Mucosa of descending colon (tissue), 3 donors: ENCODE data around the gene PAX7. TPM values are rescaled to one million over a fixed set of nuclear protein-coding genes. Genes with fewer than 3 reads are reported as not detected.

ENCODE experiments used
- ATAC-seq: fragments of 200-7000 bp; cut with Tn5 transposase; one replicate; pipeline ENCODE4 v1.9.1; 2020; ENCODE audit warnings: mild to moderate bottlenecking, moderate library complexity
- DNase-seq, 3 donors: peaks; one replicate each; pipeline ENCODE4 v3.0.0-alpha.2; 2020
- H3K36me3 ChIP-seq: fragments of 200-600 bp; one replicate; pipeline ENCODE4 v1.8.0; 2021; ENCODE audit warnings: low read depth, mild to moderate bottlenecking
- H3K4me1 ChIP-seq: fragments of 200-600 bp; one replicate; pipeline ENCODE4 v1.8.0; 2021; ENCODE audit warnings: low read depth, mild to moderate bottlenecking
- H3K4me3 ChIP-seq: fragments of 200-600 bp; one replicate; pipeline ENCODE4 v1.8.0; 2021; ENCODE audit warnings: mild to moderate bottlenecking
- H3K9me3 ChIP-seq: fragments of 200-600 bp; one replicate; pipeline ENCODE4 v1.8.0; 2021; ENCODE audit warnings: mild to moderate bottlenecking
- intact Hi-C, 2 donors: fragments of 100-400 bp; cut with DNase I in 1 of 2; cut with micrococcal nuclease in 1 of 2; formaldehyde crosslinking; loops; one replicate each; pipeline versions ENCODE4 v1.11.0 to v1.11.1; 2022; cut with DNase I, micrococcal nuclease
- total RNA-seq, 3 donors: library from RNA; stranded (reverse); fragmentation: NEBNext Ultra II Directional in 2 of 3; extraction: Animal tissue kit (Norgen Biotek cat#: 25700) in 2 of 3; gene quantifications; one replicate each; pipeline versions ENCODE4 v1.2.1 to v1.2.4, GENCODE V29; 2021 to 2023
- TF ChIP-seq, protein P1 (sequence below): fragments of 200-600 bp; IDR thresholded peaks from one replicate; pipeline ENCODE4 v1.8.0; 2022; ENCODE audit warnings: antibody characterized with exemption, mild to moderate bottlenecking
- donor health status: DM: no; HTN: no; CAD: no; lungs with moderate emphysema.
- donor health status: DM: no; HTN: no; CAD: no.
- donor health status: DM: no; HTN: yes; CAD: no.

Gene PAX7
- total RNA-seq, 3 donors from 2014 or later, result not detected

GRCh38 chr1:18730321-18730720 lies 99.7 kb downstream of the PAX7 start:
- TF ChIP-seq, protein P1, sequence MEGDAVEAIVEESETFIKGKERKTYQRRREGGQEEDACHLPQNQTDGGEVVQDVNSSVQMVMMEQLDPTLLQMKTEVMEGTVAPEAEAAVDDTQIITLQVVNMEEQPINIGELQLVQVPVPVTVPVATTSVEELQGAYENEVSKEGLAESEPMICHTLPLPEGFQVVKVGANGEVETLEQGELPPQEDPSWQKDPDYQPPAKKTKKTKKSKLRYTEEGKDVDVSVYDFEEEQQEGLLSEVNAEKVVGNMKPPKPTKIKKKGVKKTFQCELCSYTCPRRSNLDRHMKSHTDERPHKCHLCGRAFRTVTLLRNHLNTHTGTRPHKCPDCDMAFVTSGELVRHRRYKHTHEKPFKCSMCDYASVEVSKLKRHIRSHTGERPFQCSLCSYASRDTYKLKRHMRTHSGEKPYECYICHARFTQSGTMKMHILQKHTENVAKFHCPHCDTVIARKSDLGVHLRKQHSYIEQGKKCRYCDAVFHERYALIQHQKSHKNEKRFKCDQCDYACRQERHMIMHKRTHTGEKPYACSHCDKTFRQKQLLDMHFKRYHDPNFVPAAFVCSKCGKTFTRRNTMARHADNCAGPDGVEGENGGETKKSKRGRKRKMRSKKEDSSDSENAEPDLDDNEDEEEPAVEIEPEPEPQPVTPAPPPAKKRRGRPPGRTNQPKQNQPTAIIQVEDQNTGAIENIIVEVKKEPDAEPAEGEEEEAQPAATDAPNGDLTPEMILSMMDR, result no peak
- ATAC-seq, result no peak

GRCh38 chr1:18731148-18731547 lies 100.5 kb downstream of the PAX7 start:
- DNase-seq (no peak), ATAC-seq (no peak)
- intact Hi-C loops, result no loop called here

More at GRCh38 chr1:18730321-18730720, 99.7 kb downstream of the PAX7 start:
- Histone ChIP-seq H3K36me3 (no peaks in the 10 kb centered on the region), H3K4me3 (no peak overlapping the region), H3K4me1 (no peaks in the 10 kb centered on the region), H3K9me3 (no peaks in the 10 kb centered on the region)
- intact Hi-C loops, result no loop called here
- DNase-seq, result no peak

DNA sequence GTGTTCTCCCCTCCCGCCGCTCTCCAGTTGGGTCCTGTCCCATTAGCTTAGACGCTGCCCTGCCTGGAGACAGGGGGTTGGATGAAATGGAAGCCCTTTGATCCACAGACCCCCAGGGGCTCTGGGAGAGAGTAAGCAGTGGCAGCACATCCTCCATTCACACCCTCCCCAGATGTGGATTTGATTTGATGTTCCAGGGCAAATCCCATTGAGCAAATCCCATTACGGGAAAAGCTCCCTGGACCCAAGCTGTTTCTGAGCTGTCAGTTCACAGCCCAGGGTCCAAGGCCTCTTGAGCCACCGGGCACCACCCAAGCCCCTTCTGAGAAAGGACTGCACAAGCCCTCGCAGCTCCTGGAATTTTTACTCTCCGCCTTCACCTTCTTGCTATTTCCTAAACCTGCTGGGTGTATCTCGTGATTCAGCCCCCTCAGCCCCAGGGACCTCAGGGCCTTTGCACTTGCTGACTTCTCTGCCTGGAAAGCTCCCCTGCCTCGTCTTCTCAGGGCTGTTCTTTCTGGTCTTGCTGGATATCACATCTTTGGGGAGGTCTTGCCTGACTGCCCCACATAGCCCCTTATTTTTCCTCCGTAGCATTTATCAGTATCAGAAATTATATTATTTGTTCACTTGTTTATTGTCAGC lies 101.1 kb downstream of the PAX7 start:
- H3K4me3 ChIP-seq, result no peak overlapping the region
- H3K4me1 ChIP-seq, result no peaks in the 10 kb centered on the region
- intact Hi-C loops, result no loop called here
- no peak for ATAC-seq
- TF ChIP-seq, protein P1, result no peak
- no peak for DNase-seq
- H3K36me3 ChIP-seq, result no peaks in the 10 kb centered on the region
- no peaks in the 10 kb centered on the region for H3K9me3 ChIP-seq

More at GRCh38 chr1:18731148-18731547, 100.5 kb downstream of the PAX7 start:
- Histone ChIP-seq H3K4me1 (no peaks in the 10 kb centered on the region), H3K9me3 (no peaks in the 10 kb centered on the region), H3K4me3 (no peak overlapping the region), H3K36me3 (no peaks in the 10 kb centered on the region)
- TF ChIP-seq, protein P1, result no peak

GRCh38 chr1:18732686-18733085 lies 102.0 kb downstream of the PAX7 start:
- no peaks in the 10 kb centered on the region for H3K36me3 ChIP-seq
- no peak overlapping the region for H3K4me3 ChIP-seq
- no peaks in the 10 kb centered on the region for H3K9me3 ChIP-seq
- ATAC-seq (no peak), DNase-seq (no peak)
- intact Hi-C loops, result no loop called here
- TF ChIP-seq, protein P1, result no peak
- no peaks in the 10 kb centered on the region for H3K4me1 ChIP-seq

GRCh38 chr1:18734001-18734400 lies 103.4 kb downstream of the PAX7 start:
- intact Hi-C loops, result no loop called here
- no peaks in the 10 kb centered on the region for H3K9me3 ChIP-seq
- ATAC-seq (no peak), DNase-seq (no peak)
- H3K4me3 ChIP-seq, result no peak overlapping the region
- H3K36me3 ChIP-seq, result no peaks in the 10 kb centered on the region
- TF ChIP-seq, protein P1, result no peak
- H3K4me1 ChIP-seq, result no peaks in the 10 kb centered on the region
